Rectal smooth muscle tissue (tissue), 1 donor: ENCODE data around the gene RAD50.

Experiments used
- H3K27ac ChIP-seq: one replicate; pipeline ENCODE4 v1.7.0; 2013; ENCODE audit warnings: low read depth, low read length, inconsistent platforms
- H3K27me3 ChIP-seq: one replicate; pipeline ENCODE4 v1.7.0; 2013; ENCODE audit warnings: low read length; ENCODE audit not compliant: control insufficient read depth, insufficient read depth
- H3K36me3 ChIP-seq: one replicate; pipeline ENCODE4 v1.7.0; 2013; ENCODE audit warnings: low read length; ENCODE audit not compliant: control insufficient read depth, insufficient read depth
- H3K4me1 ChIP-seq: one replicate; pipeline ENCODE4 v1.7.0; 2013; ENCODE audit warnings: low read length; ENCODE audit not compliant: control insufficient read depth, insufficient read depth
- H3K4me3 ChIP-seq: one replicate; pipeline ENCODE4 v1.7.0; 2013; ENCODE audit warnings: low read length
- H3K9ac ChIP-seq: one replicate; pipeline ENCODE4 v1.7.0; 2013; ENCODE audit warnings: low read length

Gene RAD50

GRCh38 chr5:132679166-132679565 is 122.4 kb downstream of the RAD50 start:
- Histone ChIP-seq H3K27ac (no peak overlapping the region), H3K4me3 (no peak overlapping the region), H3K4me1 (peaks cover 9% of the 10 kb centered on the region), H3K27me3 (no peaks in the 10 kb centered on the region), H3K9ac (no peak overlapping the region), H3K36me3 (no peaks in the 10 kb centered on the region)

GRCh38 chr5:132679717-132680380 is 123.1 kb downstream of the RAD50 start:
- Histone ChIP-seq H3K27me3 (no peaks in the 10 kb centered on the region), H3K27ac (no peak overlapping the region), H3K4me1 (peaks cover 9% of the 10 kb centered on the region), H3K9ac (no peak overlapping the region), H3K4me3 (no peak overlapping the region), H3K36me3 (no peaks in the 10 kb centered on the region)

GRCh38 chr5:132680780-132681475 is 124.2 kb downstream of the RAD50 start:
- Histone ChIP-seq H3K27me3 (no peaks in the 10 kb centered on the region), H3K4me3 (no peak overlapping the region), H3K4me1 (peaks cover 5% of the 10 kb centered on the region), H3K36me3 (no peaks in the 10 kb centered on the region), H3K9ac (no peak overlapping the region), H3K27ac (no peak overlapping the region)

- Histone ChIP-seq H3K36me3 (no peaks in the 10 kb centered on the region), H3K27me3 (no peaks in the 10 kb centered on the region), H3K9ac (no peak overlapping the region), H3K4me1 (peaks cover 5% of the 10 kb centered on the region), H3K4me3 (no peak overlapping the region), H3K27ac (no peak overlapping the region)
These were observed 124.7 kb downstream of the RAD50 start for GRCh38 chr5:132681476-132681831.

GRCh38 chr5:132681983-132682382 is 125.2 kb downstream of the RAD50 start:
- Histone ChIP-seq H3K27ac (no peak overlapping the region), H3K9ac (no peak overlapping the region), H3K36me3 (no peaks in the 10 kb centered on the region)

GRCh38 chr5:132684491-132684890 is 127.7 kb downstream of the RAD50 start:
- no peak overlapping the region for H3K9ac ChIP-seq

More at GRCh38 chr5:132681983-132682382, 125.2 kb downstream of the RAD50 start:
- H3K4me1 ChIP-seq: peaks cover 4% of the 10 kb centered on the region
- no peak overlapping the region for H3K4me3 ChIP-seq
- no peaks in the 10 kb centered on the region for H3K27me3 ChIP-seq

GRCh38 chr5:132684922-132685720 is 128.3 kb downstream of the RAD50 start:
- H3K4me3 ChIP-seq: no peak overlapping the region
- no peak overlapping the region for H3K9ac ChIP-seq
- H3K4me1 ChIP-seq: no peaks in the 10 kb centered on the region
- no peaks in the 10 kb centered on the region for H3K36me3 ChIP-seq
- H3K27me3 ChIP-seq: no peaks in the 10 kb centered on the region
- no peak overlapping the region for H3K27ac ChIP-seq

More at GRCh38 chr5:132684491-132684890, 127.7 kb downstream of the RAD50 start:
- Histone ChIP-seq H3K36me3 (no peaks in the 10 kb centered on the region), H3K4me3 (no peak overlapping the region), H3K4me1 (no peaks in the 10 kb centered on the region), H3K27ac (no peak overlapping the region), H3K27me3 (no peaks in the 10 kb centered on the region)

- Histone ChIP-seq H3K27me3 (no peaks in the 10 kb centered on the region), H3K36me3 (no peaks in the 10 kb centered on the region), H3K27ac (no peak overlapping the region), H3K9ac (no peak overlapping the region), H3K4me3 (no peak overlapping the region), H3K4me1 (no peaks in the 10 kb centered on the region)
These were observed 129.4 kb downstream of the RAD50 start for GRCh38 chr5:132686193-132686592.

- Histone ChIP-seq H3K27ac (no peak overlapping the region), H3K4me1 (no peaks in the 10 kb centered on the region), H3K27me3 (no peaks in the 10 kb centered on the region), H3K9ac (no peak overlapping the region), H3K36me3 (no peaks in the 10 kb centered on the region), H3K4me3 (no peak overlapping the region)
These were observed 131.2 kb downstream of the RAD50 start for GRCh38 chr5:132687995-132688394.

- Histone ChIP-seq H3K9ac (no peak overlapping the region), H3K4me3 (no peak overlapping the region), H3K27me3 (no peaks in the 10 kb centered on the region), H3K36me3 (no peaks in the 10 kb centered on the region), H3K27ac (no peak overlapping the region), H3K4me1 (no peaks in the 10 kb centered on the region)
These were observed 132.0 kb downstream of the RAD50 start for GRCh38 chr5:132688536-132689339.

- H3K27ac ChIP-seq: no peak overlapping the region
These were observed 132.7 kb downstream of the RAD50 start for GRCh38 chr5:132689513-132689912.

GRCh38 chr5:132690156-132690555 is 133.4 kb downstream of the RAD50 start:
- Histone ChIP-seq H3K36me3 (no peaks in the 10 kb centered on the region), H3K9ac (no peak overlapping the region), H3K4me3 (no peak overlapping the region), H3K27ac (no peak overlapping the region), H3K4me1 (no peaks in the 10 kb centered on the region), H3K27me3 (no peaks in the 10 kb centered on the region)

More at GRCh38 chr5:132689513-132689912, 132.7 kb downstream of the RAD50 start:
- H3K4me1 ChIP-seq: no peaks in the 10 kb centered on the region
- H3K27me3 ChIP-seq: no peaks in the 10 kb centered on the region
- no peaks in the 10 kb centered on the region for H3K36me3 ChIP-seq
- H3K9ac ChIP-seq: no peak overlapping the region
- H3K4me3 ChIP-seq: no peak overlapping the region
